IPS-15b (cell line): ENCODE data around the gene INSR.

Experiments
- H3K27me3 ChIP-seq: one replicate; pipeline ENCODE4 v1.6.1; 2013; ENCODE audit warnings: low read length; ENCODE audit not compliant: control insufficient read depth, insufficient read depth
- H3K36me3 ChIP-seq: one replicate; pipeline ENCODE4 v1.6.1; 2013; ENCODE audit warnings: low read length; ENCODE audit not compliant: control insufficient read depth, insufficient read depth
- H3K4me1 ChIP-seq: one replicate; pipeline ENCODE4 v1.6.1; 2013; ENCODE audit warnings: mild to moderate bottlenecking, low read length; ENCODE audit not compliant: control insufficient read depth, insufficient read depth
- H3K4me3 ChIP-seq: one replicate; pipeline ENCODE4 v1.5.1; 2013; ENCODE audit warnings: low read depth, low read length
- H3K9ac ChIP-seq: one replicate; pipeline ENCODE4 v1.6.1; 2013; ENCODE audit warnings: low read depth, mild to moderate bottlenecking, low read length
- H3K9me3 ChIP-seq: one replicate; pipeline ENCODE4 v1.6.1; 2013; ENCODE audit warnings: mild to moderate bottlenecking, low read length; ENCODE audit not compliant: control insufficient read depth, insufficient read depth

Gene INSR

DNA sequence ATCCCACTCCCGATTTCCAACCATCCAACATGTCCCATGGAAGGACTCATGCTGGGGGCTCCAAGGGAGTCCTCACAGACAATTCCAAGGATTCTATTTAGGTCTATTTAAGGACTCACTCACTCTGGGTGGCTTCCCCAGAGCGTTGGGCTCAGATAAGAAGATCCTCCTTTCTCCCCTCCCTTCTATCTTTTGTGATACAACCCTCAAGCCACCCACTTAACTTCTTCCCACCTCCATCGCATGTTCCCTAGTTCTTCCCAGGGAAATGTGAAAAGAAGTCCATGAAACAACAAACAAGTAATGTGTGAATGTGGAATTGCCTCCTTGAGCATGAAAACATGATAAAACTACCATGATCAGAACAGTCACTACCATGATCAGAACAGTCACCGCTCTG, 29.4 kb downstream of the INSR start:
- no peaks in the 10 kb centered on the region for H3K9me3 ChIP-seq
- no peak overlapping the region for H3K4me3 ChIP-seq
- H3K9ac ChIP-seq, result no peak overlapping the region
- H3K36me3 ChIP-seq, result no peaks in the 10 kb centered on the region
- H3K4me1 ChIP-seq, result no peaks in the 10 kb centered on the region
- H3K27me3 ChIP-seq, result no peaks in the 10 kb centered on the region

DNA sequence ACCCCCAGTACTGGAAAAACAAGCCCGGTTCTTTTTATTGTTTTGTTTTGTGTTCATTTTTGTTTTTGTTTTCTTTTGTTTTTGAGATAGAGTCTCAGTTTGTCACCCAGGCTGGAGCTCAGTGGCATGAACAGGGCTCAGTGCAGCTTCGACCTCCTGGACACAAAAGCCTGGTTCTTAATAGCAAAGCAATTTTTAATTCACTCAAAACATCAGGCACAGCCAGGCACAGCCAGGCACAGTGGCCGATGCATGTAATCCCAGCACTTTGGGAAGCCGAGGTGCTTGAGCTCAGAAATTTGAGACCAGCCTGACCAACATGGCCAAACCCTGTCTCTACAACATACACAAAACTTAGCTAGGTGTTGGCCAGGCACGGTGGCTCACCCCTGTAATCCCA, 30.7 kb downstream of the INSR start:
- H3K4me3 ChIP-seq, result no peak overlapping the region
- no peaks in the 10 kb centered on the region for H3K36me3 ChIP-seq
- H3K9me3 ChIP-seq, result no peaks in the 10 kb centered on the region
- H3K9ac ChIP-seq, result no peak overlapping the region
- no peaks in the 10 kb centered on the region for H3K4me1 ChIP-seq
- no peaks in the 10 kb centered on the region for H3K27me3 ChIP-seq

DNA sequence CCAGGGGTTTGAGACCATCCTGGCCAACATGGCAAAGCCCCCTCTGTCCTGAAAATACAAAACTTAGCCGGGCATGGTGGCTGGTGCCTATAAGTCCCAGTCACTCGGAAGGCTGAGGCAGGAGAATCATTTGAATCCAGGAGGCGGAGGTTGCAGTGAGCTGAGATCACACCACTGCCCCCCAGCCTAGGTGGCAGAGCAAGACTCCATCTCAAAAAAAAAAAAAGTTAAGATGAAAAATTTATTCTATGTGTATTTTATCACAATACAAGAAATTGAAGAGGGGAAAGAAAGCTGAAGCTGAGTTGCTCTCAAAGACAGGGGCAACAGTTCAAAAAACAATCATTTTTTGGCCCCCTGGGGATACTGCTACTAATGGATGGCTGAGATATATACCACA, 31.1 kb downstream of the INSR start:
- Histone ChIP-seq H3K9ac (no peak overlapping the region), H3K36me3 (no peaks in the 10 kb centered on the region), H3K9me3 (no peaks in the 10 kb centered on the region), H3K27me3 (no peaks in the 10 kb centered on the region), H3K4me3 (no peak overlapping the region), H3K4me1 (no peaks in the 10 kb centered on the region)

DNA sequence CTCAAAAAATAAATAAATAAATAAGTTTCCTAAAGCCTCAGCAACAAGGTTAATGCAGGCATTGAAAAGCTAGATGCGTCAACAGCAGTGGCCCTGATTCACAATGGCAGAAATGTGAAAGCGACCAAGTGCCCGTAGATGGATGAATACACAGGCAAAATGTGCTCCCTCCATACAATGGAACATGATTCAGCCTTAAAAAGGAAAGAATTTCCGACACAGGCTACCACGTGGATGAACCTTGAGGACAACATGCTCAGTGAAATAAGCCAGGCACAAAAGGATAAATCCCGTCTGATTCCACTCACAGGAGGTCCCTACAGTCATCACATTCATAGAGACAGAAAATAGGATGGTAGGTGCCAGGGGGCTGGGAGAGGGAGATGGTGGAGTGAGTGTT, 31.7 kb downstream of the INSR start:
- H3K9me3 ChIP-seq, result no peaks in the 10 kb centered on the region
- no peaks in the 10 kb centered on the region for H3K36me3 ChIP-seq
- no peak overlapping the region for H3K9ac ChIP-seq
- no peaks in the 10 kb centered on the region for H3K4me1 ChIP-seq
- no peaks in the 10 kb centered on the region for H3K27me3 ChIP-seq
- H3K4me3 ChIP-seq, result no peak overlapping the region

DNA sequence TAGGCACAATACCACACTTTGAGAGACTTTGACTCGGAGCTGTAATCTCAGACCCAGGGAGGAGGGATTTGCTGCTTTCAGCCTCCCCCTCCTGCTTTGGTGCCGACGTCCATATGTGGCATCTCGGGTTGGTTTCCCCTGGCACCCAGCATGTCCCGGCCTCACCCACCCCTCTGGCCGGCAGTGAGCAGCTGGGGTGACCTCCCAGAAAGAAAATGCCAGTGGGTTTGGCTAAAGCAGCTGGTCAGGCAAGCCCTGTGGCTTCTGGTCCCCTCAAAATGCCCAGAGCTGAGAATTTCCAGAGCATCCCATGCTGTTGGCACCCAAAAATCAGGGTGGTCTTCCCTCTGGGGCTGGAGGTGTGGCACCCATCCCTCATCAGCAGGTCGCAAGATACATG, 34.1 kb downstream of the INSR start:
- Histone ChIP-seq H3K4me3 (no peak overlapping the region), H3K9ac (no peak overlapping the region), H3K9me3 (no peaks in the 10 kb centered on the region), H3K36me3 (no peaks in the 10 kb centered on the region), H3K4me1 (no peaks in the 10 kb centered on the region), H3K27me3 (no peaks in the 10 kb centered on the region)

DNA sequence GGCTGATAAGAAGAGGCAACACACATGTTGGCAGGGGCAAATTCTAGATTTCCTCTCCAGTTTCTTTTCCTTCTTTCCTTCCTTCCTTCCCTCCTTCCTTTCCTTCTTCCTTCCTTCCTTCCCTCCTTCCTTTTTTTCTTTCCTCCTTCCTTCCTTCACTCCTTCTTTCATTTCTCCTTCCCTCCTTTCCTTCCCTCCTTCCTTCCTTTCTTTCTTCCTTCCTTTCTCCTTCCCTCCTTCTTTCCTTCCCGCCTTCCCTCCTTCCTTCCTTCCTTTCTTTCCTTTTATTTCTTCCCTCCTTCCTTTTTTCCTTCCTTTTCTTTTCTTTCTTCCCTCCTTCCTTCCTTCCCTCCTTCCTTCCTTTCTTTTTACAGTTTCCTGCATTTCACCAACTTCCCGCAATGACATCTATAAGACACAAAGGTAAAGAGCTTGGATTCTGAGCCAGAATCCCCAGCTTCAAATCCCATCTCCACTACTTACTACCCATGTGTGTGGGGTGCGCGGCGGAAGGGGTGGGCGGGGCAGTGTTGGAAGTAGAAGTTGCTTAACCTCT, 35.3 kb downstream of the INSR start:
- H3K9ac ChIP-seq, result no peak overlapping the region
- H3K4me1 ChIP-seq, result peaks cover 2% of the 10 kb centered on the region
- no peaks in the 10 kb centered on the region for H3K9me3 ChIP-seq
- H3K27me3 ChIP-seq, result no peaks in the 10 kb centered on the region
- no peak overlapping the region for H3K4me3 ChIP-seq
- H3K36me3 ChIP-seq, result no peaks in the 10 kb centered on the region

DNA sequence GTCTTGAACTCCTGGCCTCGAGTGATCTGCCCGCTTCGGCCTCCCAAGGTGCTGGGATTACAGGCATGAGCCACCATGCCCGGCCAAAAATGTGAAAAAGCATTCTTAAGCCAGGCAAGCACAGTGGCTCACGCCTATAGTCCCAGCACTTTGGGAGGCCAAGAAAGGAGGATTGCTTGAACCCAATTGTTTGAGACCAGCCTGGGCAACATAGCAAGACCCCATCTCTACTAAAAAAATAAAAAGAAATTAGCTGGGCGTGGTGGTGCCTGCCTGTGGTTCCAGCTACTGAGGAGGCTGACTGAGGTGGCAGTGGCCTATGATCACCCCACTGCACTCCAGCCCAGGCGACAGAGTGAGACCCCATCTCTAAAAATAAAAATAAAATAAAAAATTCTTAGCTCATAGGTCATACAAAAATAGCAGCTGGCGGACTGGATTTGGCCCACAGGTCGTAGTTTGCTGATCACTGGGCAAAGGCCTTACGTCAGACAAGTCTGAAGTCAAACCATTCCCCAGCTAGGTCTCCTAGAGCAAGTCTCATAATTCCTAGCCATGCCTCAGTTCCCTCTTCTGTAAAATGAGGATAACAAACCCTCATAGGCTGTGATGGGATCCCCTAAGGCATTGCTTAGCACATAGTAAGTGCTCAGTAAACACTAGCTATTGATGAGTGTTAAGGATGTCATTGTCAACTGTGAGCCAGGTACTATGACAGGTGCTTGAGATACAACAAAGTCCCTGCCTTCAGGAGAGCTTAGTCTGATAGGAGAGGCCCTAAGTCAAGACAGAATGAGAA, 36.0 kb downstream of the INSR start:
- Histone ChIP-seq H3K36me3 (no peaks in the 10 kb centered on the region), H3K27me3 (no peaks in the 10 kb centered on the region), H3K4me1 (peaks cover 2% of the 10 kb centered on the region), H3K9me3 (no peaks in the 10 kb centered on the region), H3K4me3 (no peak overlapping the region), H3K9ac (no peak overlapping the region)

DNA sequence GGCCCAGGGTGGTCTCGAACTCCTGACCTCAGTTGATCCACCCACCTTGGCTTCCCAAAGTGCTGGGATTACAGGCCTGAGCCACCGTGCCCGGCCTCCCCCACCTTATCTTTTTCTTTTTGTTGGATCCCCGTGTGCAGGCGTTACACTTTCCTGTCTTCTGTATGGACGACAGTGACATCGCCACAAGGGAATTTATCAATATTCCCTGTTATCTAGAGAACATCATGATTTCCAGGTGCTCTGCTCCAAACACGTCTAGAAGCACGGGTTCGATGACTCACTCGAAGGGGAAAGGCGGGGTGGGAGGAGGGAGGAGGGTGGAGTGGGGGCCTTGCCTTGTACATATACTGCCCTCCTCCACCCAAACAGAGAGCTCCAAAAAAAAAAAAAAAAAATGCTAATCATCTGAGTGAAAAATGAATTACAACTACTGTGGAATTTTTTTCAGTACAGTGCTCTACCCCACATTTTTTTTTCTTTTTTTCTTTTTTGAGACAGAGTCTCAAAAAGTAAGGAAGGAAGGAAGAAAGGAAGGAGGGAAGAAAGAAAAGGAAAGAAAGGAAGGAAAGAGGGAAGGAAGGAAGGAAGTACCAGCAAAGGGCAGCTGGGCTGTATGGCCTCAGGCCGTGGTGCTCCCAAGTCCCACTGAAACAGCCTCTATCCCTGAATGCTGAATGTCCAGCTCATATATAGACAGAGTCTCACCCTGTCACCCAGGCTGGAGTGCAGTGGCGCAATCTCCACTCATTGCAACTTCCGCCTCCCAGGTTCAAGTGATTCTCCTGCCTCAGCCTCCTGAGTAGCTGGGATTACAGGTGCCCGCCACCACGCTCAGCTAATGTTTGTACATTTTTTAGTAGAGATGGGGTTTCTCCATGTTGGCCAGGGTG, 36.8 kb downstream of the INSR start:
- Histone ChIP-seq H3K27me3 (no peaks in the 10 kb centered on the region), H3K36me3 (no peaks in the 10 kb centered on the region), H3K9ac (no peak overlapping the region), H3K9me3 (no peaks in the 10 kb centered on the region), H3K4me1 (peaks cover 2% of the 10 kb centered on the region), H3K4me3 (no peak overlapping the region)

DNA sequence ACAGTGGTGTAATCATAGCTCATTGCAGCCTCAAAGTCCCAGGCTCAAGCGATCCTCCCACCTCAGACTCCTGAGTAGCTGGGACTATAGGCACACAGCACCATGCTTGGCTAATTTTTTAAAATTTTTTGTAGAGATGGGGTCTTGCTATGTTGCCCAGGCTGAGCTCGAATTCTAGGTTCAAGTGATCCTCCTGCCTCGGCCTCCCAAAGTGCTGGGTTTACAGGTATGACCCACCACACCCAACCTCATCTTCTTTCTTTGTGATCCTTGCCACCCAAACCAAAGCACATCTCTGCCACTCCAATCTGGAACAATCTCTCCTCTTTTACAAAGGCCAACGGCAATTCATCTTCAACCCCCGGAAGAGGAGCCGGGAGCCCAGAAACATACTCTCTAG, 38.6 kb downstream of the INSR start:
- H3K36me3 ChIP-seq, result no peaks in the 10 kb centered on the region
- H3K27me3 ChIP-seq, result no peaks in the 10 kb centered on the region
- no peaks in the 10 kb centered on the region for H3K9me3 ChIP-seq
- no peak overlapping the region for H3K9ac ChIP-seq
- H3K4me3 ChIP-seq, result no peak overlapping the region
- H3K4me1 ChIP-seq, result peaks cover 2% of the 10 kb centered on the region

DNA sequence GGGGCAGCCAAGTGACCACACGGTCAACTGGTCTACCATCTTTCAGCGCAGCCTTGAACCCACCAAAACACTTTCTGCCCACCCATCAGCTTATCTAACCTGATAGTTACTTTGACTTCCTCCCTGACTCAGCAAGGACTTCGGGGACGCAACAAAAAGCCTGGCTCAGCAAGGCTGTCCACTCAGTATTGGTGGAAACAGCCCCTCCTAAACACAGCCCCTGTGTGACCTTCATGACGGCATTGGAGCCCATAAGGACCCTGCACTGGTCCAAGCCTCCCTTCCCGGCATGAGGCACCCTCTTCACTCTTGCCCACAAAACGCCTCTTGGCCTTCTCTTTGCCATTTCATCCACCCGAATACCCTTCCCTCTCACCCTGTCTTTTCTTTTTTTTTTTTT, 39.1 kb downstream of the INSR start:
- Histone ChIP-seq H3K27me3 (no peaks in the 10 kb centered on the region), H3K36me3 (no peaks in the 10 kb centered on the region), H3K9ac (peak overlapping the region; percentile 4)

DNA sequence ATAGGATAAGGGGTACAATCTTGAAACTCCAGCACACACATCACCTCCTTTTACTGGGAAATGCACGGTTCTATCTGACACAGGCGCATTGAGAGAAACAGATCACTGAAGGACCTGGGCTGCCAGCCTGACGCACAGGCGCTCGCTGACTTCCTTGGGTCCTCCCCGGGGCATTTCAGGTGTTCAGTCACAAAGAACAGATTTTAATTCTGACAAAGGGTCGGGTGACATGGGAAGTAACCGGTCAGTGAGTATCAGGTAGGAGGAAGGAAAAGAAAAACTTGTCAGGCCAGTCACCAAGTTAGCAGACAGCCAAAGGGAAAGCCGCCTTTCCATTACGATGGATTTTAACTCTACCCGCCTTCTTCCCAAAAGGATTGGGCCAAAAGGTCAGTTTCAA, 39.6 kb downstream of the INSR start:
- peaks cover 2% of the 10 kb centered on the region for H3K4me1 ChIP-seq
- H3K27me3 ChIP-seq, result no peaks in the 10 kb centered on the region
- H3K36me3 ChIP-seq, result no peaks in the 10 kb centered on the region
- H3K9ac ChIP-seq, result no peak overlapping the region
- no peaks in the 10 kb centered on the region for H3K9me3 ChIP-seq
- no peak overlapping the region for H3K4me3 ChIP-seq

More for the DNA sequence above, 39.1 kb downstream of the INSR start:
- Histone ChIP-seq H3K4me3 (no peak overlapping the region), H3K9me3 (no peaks in the 10 kb centered on the region), H3K4me1 (peaks cover 2% of the 10 kb centered on the region)
